ENCODE data around the gene GRIFIN. TPM values are rescaled to one million over a fixed set of nuclear protein-coding genes. Genes with fewer than 3 reads are reported as not detected.

GRIFIN gene
- total RNA-seq, 1 donor from 2014 or later, result not detected

- peaks cover 8% of the 10 kb centered on the region for H3K4me1 Mint-ChIP-seq (ENCODE audit: low read depth, unreplicated experiment)
- Histone ChIP-seq H3K4me2 (ENCODE audit: low read length) (no peak overlapping the region), H3K27ac (ENCODE audit: low read depth, low read length) (no peak overlapping the region), H3K36me3 (ENCODE audit: insufficient read depth, low read length) (no peaks in the 10 kb centered on the region), H4K20me1 (ENCODE audit: insufficient read depth, low read length) (no peaks in the 10 kb centered on the region), H3K9me3 (ENCODE audit: insufficient read depth, low read depth, low read length) (no peaks in the 10 kb centered on the region), H3K4me1 (ENCODE audit: insufficient read depth, low read length) (peaks cover 15% of the 10 kb centered on the region), H2AFZ (ENCODE audit: low read depth, low read length) (no peak overlapping the region), H3K9ac (ENCODE audit: low read length) (no peak overlapping the region), H3K79me2 (ENCODE audit: insufficient read depth, low read length) (no peaks in the 10 kb centered on the region), H3K27me3 (ENCODE audit: insufficient read depth, low read length) (no peaks in the 10 kb centered on the region), H3K4me3 (ENCODE audit: insufficient read depth, low read depth, low read length) (no peak overlapping the region)
- H3K27ac Mint-ChIP-seq (ENCODE audit: unreplicated experiment), result no peak overlapping the region
- FAIRE-seq (no peak), DNase-seq (ENCODE audit: low read depth) (no peak)
- TF ChIP-seq CTCF (IDR thresholded peaks at IDR 0.05; ENCODE audit: insufficient read depth, low read depth, low read length), result no peak
- TF ChIP-seq EZH2 (IDR thresholded peaks at IDR 0.05; ENCODE audit: insufficient read depth, low read length), result no peak
- H3K27me3 Mint-ChIP-seq (ENCODE audit: low read depth, unreplicated experiment), result peaks cover 6% of the 10 kb centered on the region
- peaks cover 7% of the 10 kb centered on the region for H3K36me3 Mint-ChIP-seq (ENCODE audit: low read depth, unreplicated experiment)
- H3K4me3 Mint-ChIP-seq (ENCODE audit: unreplicated experiment), result no peak overlapping the region
- no peaks in the 10 kb centered on the region for H3K9me3 Mint-ChIP-seq (ENCODE audit: unreplicated experiment)
Measured at GRCh38 chr7:2446676-2447075, 29.5 kb downstream of the GRIFIN start.

- H3K4me1 ChIP-seq (ENCODE audit: insufficient read depth, low read length), result peaks cover 9% of the 10 kb centered on the region
- no peaks in the 10 kb centered on the region for H3K9me3 ChIP-seq (ENCODE audit: insufficient read depth, low read depth, low read length)
- H3K79me2 ChIP-seq (ENCODE audit: insufficient read depth, low read length), result no peaks in the 10 kb centered on the region
- H3K4me2 ChIP-seq (ENCODE audit: low read length), result no peak overlapping the region
- DNase-seq (ENCODE audit: low read depth) (no peak), FAIRE-seq (no peak)
- H4K20me1 ChIP-seq (ENCODE audit: insufficient read depth, low read length), result no peaks in the 10 kb centered on the region
- H3K27me3 ChIP-seq (ENCODE audit: insufficient read depth, low read length), result no peaks in the 10 kb centered on the region
- no peak overlapping the region for H3K4me3 Mint-ChIP-seq (ENCODE audit: unreplicated experiment)
- H3K27me3 Mint-ChIP-seq (ENCODE audit: low read depth, unreplicated experiment), result peaks cover 6% of the 10 kb centered on the region
- no peak overlapping the region for H3K4me3 ChIP-seq (ENCODE audit: insufficient read depth, low read depth, low read length)
- no peak overlapping the region for H3K9ac ChIP-seq (ENCODE audit: low read length)
- H3K27ac Mint-ChIP-seq (ENCODE audit: unreplicated experiment), result no peak overlapping the region
- H3K36me3 ChIP-seq (ENCODE audit: insufficient read depth, low read length), result no peaks in the 10 kb centered on the region
- no peak for TF ChIP-seq EZH2 (IDR thresholded peaks at IDR 0.05; ENCODE audit: insufficient read depth, low read length)
- no peak for TF ChIP-seq CTCF (IDR thresholded peaks at IDR 0.05; ENCODE audit: insufficient read depth, low read depth, low read length)
- no peak overlapping the region for H2AFZ ChIP-seq (ENCODE audit: low read depth, low read length)
- H3K36me3 Mint-ChIP-seq (ENCODE audit: low read depth, unreplicated experiment), result peaks cover 7% of the 10 kb centered on the region
- peaks cover 8% of the 10 kb centered on the region for H3K4me1 Mint-ChIP-seq (ENCODE audit: low read depth, unreplicated experiment)
- no peaks in the 10 kb centered on the region for H3K9me3 Mint-ChIP-seq (ENCODE audit: unreplicated experiment)
- no peak overlapping the region for H3K27ac ChIP-seq (ENCODE audit: low read depth, low read length)
Measured at GRCh38 chr7:2445898-2446555, 30.2 kb downstream of the GRIFIN start.

GRCh38 chr7:2445047-2445446 is 31.2 kb downstream of the GRIFIN start:
- H3K9ac ChIP-seq (ENCODE audit: low read length), result no peak overlapping the region
- no peak overlapping the region for H3K4me3 ChIP-seq (ENCODE audit: insufficient read depth, low read depth, low read length)
- FAIRE-seq (no peak), DNase-seq (ENCODE audit: low read depth) (no peak)
- peak overlapping the region; percentile 74 for H3K27ac Mint-ChIP-seq (ENCODE audit: unreplicated experiment)
- no peak overlapping the region for H2AFZ ChIP-seq (ENCODE audit: low read depth, low read length)
- H3K27ac ChIP-seq (ENCODE audit: low read depth, low read length), result peak overlapping the region; percentile 3
- no peaks in the 10 kb centered on the region for H3K79me2 ChIP-seq (ENCODE audit: insufficient read depth, low read length)
- H3K9me3 Mint-ChIP-seq (ENCODE audit: unreplicated experiment), result no peaks in the 10 kb centered on the region
- peaks cover 10% of the 10 kb centered on the region for H3K36me3 Mint-ChIP-seq (ENCODE audit: low read depth, unreplicated experiment)
- peak overlapping the region; percentile 26 for H3K4me2 ChIP-seq (ENCODE audit: low read length)
- H3K4me1 ChIP-seq (ENCODE audit: insufficient read depth, low read length), result peaks cover 9% of the 10 kb centered on the region
- H3K27me3 Mint-ChIP-seq (ENCODE audit: low read depth, unreplicated experiment), result peaks cover 3% of the 10 kb centered on the region
- no peaks in the 10 kb centered on the region for H3K27me3 ChIP-seq (ENCODE audit: insufficient read depth, low read length)
- no peaks in the 10 kb centered on the region for H3K36me3 ChIP-seq (ENCODE audit: insufficient read depth, low read length)
- TF ChIP-seq CTCF (IDR thresholded peaks at IDR 0.05; ENCODE audit: insufficient read depth, low read depth, low read length) (no peak), EZH2 (IDR thresholded peaks at IDR 0.05; ENCODE audit: insufficient read depth, low read length) (no peak)
- H3K9me3 ChIP-seq (ENCODE audit: insufficient read depth, low read depth, low read length), result no peaks in the 10 kb centered on the region
- no peak overlapping the region for H3K4me3 Mint-ChIP-seq (ENCODE audit: unreplicated experiment)
- peaks cover 8% of the 10 kb centered on the region for H3K4me1 Mint-ChIP-seq (ENCODE audit: low read depth, unreplicated experiment)
- H4K20me1 ChIP-seq (ENCODE audit: insufficient read depth, low read length), result no peaks in the 10 kb centered on the region

Data from astrocyte (in vitro differentiated cells and primary cell).